ENCODE measurements around the gene CACNA1S.

The CACNA1S gene

DNA sequence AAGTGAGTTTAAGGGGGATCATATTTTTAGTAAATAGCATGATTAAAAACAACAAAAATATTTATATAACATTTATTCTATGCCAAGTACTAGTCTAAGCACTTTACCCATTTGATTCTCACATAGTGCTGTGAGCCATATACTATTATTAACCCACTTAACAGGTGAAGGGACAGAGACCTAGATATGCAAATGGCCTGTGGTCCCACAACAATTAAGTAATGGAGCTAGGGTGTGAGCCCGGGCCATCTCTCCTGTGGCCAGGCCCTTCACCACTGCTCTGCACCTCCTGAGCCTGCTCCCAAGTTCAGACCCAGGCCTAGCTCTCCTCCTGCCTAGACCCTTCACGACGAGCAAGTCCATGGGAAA lies 14.2 kb upstream of the CACNA1S start:
- H3K4me3 ChIP-seq (ENCODE audit: low read depth, low read length), result no peak overlapping the region
- TF ChIP-seq MAX (IDR thresholded peaks at IDR 0.05; ENCODE audit: low read depth, low read length), result no peak
- TF ChIP-seq POLR2A (IDR thresholded peaks at IDR 0.05; ENCODE audit: extremely low read depth, insufficient read length), result no peak
- TF ChIP-seq, protein P1, sequence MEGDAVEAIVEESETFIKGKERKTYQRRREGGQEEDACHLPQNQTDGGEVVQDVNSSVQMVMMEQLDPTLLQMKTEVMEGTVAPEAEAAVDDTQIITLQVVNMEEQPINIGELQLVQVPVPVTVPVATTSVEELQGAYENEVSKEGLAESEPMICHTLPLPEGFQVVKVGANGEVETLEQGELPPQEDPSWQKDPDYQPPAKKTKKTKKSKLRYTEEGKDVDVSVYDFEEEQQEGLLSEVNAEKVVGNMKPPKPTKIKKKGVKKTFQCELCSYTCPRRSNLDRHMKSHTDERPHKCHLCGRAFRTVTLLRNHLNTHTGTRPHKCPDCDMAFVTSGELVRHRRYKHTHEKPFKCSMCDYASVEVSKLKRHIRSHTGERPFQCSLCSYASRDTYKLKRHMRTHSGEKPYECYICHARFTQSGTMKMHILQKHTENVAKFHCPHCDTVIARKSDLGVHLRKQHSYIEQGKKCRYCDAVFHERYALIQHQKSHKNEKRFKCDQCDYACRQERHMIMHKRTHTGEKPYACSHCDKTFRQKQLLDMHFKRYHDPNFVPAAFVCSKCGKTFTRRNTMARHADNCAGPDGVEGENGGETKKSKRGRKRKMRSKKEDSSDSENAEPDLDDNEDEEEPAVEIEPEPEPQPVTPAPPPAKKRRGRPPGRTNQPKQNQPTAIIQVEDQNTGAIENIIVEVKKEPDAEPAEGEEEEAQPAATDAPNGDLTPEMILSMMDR (IDR thresholded peaks at IDR 0.05; ENCODE audit: low read depth, low read length), result no peak
- TF ChIP-seq MYC (IDR thresholded peaks at IDR 0.05; ENCODE audit: low read depth, low read length), result no peak
- DNase-seq (ENCODE audit: low read depth), result no peak

GRCh38 chr1:201125800-201126199 lies 13.6 kb upstream of the CACNA1S start:
- no peak for DNase-seq (ENCODE audit: low read depth)
- TF ChIP-seq POLR2A (IDR thresholded peaks at IDR 0.05; ENCODE audit: extremely low read depth, insufficient read length) (no peak), MAX (IDR thresholded peaks at IDR 0.05; ENCODE audit: low read depth, low read length) (no peak), MYC (IDR thresholded peaks at IDR 0.05; ENCODE audit: low read depth, low read length) (no peak)
- TF ChIP-seq, protein P1 (IDR thresholded peaks at IDR 0.05; ENCODE audit: low read depth, low read length), result no peak
- no peak overlapping the region for H3K4me3 ChIP-seq (ENCODE audit: low read depth, low read length)

DNA sequence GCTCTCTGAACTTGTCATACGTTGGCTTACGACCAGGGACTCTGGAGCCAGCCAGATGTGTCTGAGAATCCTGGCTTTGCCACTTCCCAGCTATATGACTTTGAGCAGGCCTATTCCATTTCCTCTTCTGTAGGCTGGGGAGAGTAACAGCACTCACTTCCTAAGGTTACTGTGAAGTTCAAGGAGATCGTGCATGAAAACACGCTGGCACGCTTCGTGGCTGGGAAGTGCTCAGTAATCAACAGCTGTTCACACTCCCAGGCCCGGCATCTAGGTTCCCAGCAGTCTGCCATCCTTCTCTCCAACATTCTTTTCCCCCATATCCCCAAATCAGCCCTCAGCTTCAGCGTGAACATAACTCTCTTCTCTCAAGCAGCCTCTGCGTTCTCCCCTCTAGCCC lies 12.8 kb upstream of the CACNA1S start:
- no peak for DNase-seq (ENCODE audit: low read depth)
- TF ChIP-seq MYC (IDR thresholded peaks at IDR 0.05; ENCODE audit: low read depth, low read length) (no peak), POLR2A (IDR thresholded peaks at IDR 0.05; ENCODE audit: extremely low read depth, insufficient read length) (no peak), MAX (IDR thresholded peaks at IDR 0.05; ENCODE audit: low read depth, low read length) (no peak)
- no peak overlapping the region for H3K4me3 ChIP-seq (ENCODE audit: low read depth, low read length)

DNA sequence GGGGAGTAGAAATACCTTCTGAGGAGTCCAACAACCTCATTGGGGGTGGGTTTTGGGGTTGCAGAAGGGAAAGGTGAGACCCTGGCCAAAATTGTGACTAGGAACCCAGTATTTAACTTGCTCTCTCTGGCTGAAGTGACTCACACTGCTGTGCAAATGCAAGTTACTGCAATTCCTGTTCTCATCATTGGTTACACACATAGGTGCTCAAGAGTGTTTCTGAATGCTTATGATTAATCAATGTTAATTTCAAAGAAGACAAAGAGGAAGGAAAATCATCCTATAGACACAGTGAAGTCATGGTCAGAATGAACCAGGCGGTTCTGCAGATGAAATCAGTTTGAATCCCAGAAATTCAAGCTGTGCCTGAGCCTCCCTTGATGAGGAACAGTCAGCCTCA lies 11.6 kb upstream of the CACNA1S start:
- no peak overlapping the region for H3K4me3 ChIP-seq (ENCODE audit: low read depth, low read length)
- TF ChIP-seq, protein P1 (IDR thresholded peaks at IDR 0.05; ENCODE audit: low read depth, low read length), result no peak
- no peak for TF ChIP-seq MYC (IDR thresholded peaks at IDR 0.05; ENCODE audit: low read depth, low read length)
- TF ChIP-seq MAX (IDR thresholded peaks at IDR 0.05; ENCODE audit: low read depth, low read length), result no peak
- no peak for TF ChIP-seq POLR2A (IDR thresholded peaks at IDR 0.05; ENCODE audit: extremely low read depth, insufficient read length)
- DNase-seq (ENCODE audit: low read depth), result no peak

GRCh38 chr1:201122321-201122957 lies 10.2 kb upstream of the CACNA1S start:
- TF ChIP-seq MYC (IDR thresholded peaks at IDR 0.05; ENCODE audit: low read depth, low read length) (no peak), MAX (IDR thresholded peaks at IDR 0.05; ENCODE audit: low read depth, low read length) (no peak), POLR2A (IDR thresholded peaks at IDR 0.05; ENCODE audit: extremely low read depth, insufficient read length) (no peak)
- TF ChIP-seq, protein P1 (IDR thresholded peaks at IDR 0.05; ENCODE audit: low read depth, low read length), result no peak
- H3K4me3 ChIP-seq (ENCODE audit: low read depth, low read length), result no peak overlapping the region
- DNase-seq (ENCODE audit: low read depth), result no peak

DNA sequence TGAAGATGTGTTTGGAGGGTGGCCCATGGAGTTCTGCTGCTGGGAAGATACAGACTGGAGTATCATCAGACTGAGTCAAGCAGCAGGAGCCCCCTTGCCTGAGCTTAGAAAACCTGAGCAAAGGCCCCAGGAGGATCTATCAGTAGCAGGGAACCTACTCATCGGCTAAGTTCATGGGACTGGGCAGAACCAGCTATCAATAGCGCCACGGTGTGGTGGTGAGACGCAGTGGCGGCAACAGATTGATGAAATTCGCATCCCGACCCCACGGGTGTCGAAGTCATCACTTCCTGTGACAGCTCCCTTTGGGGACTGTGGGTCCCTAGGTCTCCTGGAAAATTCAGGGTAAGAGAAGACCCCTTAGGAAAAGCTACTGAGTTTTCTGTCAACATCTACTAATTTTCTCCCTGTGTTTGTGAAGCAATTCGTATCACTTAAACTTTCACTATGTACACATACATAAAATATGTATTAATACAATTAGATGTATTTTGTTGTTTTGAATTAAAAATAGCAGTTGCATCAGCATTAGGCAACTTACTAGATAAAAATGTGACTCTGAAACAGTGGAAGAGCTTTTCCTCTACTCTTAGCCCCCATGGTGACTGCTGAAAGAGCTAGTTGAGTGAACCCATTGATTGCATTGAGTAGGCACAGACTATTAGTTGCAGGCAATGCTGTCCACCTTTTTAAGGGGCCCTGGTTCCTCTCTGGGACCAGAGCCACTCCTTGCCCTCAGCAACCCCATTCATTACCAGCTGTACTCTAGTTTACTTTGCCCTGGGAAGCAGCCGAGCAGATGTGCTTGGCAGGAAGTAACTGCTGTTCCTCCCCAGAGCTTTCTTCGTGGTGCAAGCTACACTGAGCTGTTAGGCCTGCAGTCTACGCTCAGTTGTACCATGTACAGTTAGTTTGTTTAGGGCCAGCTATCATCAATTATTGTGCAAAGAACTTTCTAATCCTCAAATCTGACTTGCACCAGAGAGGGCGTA lies 7.3 kb upstream of the CACNA1S start:
- peak; percentile 64 for DNase-seq (ENCODE audit: low read depth)
- TF ChIP-seq MYC (IDR thresholded peaks at IDR 0.05; ENCODE audit: low read depth, low read length) (no peak), MAX (IDR thresholded peaks at IDR 0.05; ENCODE audit: low read depth, low read length) (no peak), POLR2A (IDR thresholded peaks at IDR 0.05; ENCODE audit: extremely low read depth, insufficient read length) (no peak)
- TF ChIP-seq, protein P1 (IDR thresholded peaks at IDR 0.05; ENCODE audit: low read depth, low read length), result peak; percentile 76
- H3K4me3 ChIP-seq (ENCODE audit: low read depth, low read length), result no peak overlapping the region

Measured in NB4 (cell line).